ENCODE data around the gene LRRC42.

The LRRC42 gene

GRCh38 chr1:54007613-54008012, 61.5 kb downstream of the LRRC42 start:
- no peak for DNase-seq

GRCh38 chr1:54008876-54009275, 62.7 kb downstream of the LRRC42 start:
- DNase-seq: no peak

- no peak for DNase-seq
Measured at GRCh38 chr1:54009406-54009805, 63.3 kb downstream of the LRRC42 start.

- DNase-seq: no peak
Measured at GRCh38 chr1:54010415-54011117, 64.4 kb downstream of the LRRC42 start.

GRCh38 chr1:54011316-54012007, 65.3 kb downstream of the LRRC42 start:
- no peak for DNase-seq

GRCh38 chr1:54012008-54012325, 65.8 kb downstream of the LRRC42 start:
- DNase-seq: no peak

GRCh38 chr1:54012863-54013262, 66.7 kb downstream of the LRRC42 start:
- DNase-seq: no peak

- no peak for DNase-seq
Measured at GRCh38 chr1:54013393-54014008, 67.4 kb downstream of the LRRC42 start.

GRCh38 chr1:54014009-54014629, 68.0 kb downstream of the LRRC42 start:
- DNase-seq: no peak

- DNase-seq: no peak
Measured at GRCh38 chr1:54016343-54017282, 70.5 kb downstream of the LRRC42 start.
